ENCODE data around the gene IER3IP1.
"Not testable (repeated sequence)": the region's sequence is repeated elsewhere in the genome, so short reads cannot be mapped to it uniquely, and the experiment has no call there.

The IER3IP1 gene

DNA sequence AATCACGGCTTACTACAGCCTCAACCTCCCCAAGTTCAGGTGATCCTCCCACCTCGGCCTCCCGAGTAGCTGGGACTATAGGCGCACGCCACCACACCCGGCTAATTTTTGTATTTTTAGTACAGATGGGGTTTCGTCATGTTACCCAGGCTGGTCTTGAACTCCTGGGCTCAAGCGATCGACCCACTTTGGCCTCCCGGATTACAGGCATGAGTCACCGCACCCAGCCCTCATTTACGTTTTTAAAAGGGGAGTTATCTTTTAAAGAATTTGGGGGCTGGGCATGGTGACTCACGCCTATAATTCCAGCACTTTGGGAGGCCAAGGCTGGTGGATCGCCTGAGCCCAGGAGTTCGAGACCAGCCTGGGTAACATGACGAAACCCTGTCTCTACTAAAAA, 17.8 kb downstream of the IER3IP1 start:
- DNase-seq (ENCODE audit: low spot score) = not testable (repeated sequence)

DNA sequence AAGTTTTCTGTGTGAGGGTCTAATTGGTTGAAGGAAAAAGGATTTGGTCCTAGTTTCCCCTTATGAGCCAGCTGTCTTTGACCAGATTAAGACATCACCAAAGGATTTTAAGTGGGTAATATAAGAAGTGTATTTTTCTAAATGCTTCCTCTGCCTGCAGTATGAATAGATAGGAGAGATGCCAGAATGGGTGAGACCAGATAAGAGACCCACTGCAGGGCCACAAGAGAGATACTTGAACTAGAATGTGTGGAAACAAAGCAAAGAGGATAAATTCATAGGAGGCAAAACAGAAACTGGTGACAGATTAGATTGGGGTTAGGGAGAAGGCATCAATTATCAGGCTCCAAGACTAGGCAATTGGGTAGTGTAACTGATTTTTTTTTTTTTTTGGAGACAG, 24.7 kb downstream of the IER3IP1 start:
- no peak for DNase-seq (ENCODE audit: low spot score)

DNA sequence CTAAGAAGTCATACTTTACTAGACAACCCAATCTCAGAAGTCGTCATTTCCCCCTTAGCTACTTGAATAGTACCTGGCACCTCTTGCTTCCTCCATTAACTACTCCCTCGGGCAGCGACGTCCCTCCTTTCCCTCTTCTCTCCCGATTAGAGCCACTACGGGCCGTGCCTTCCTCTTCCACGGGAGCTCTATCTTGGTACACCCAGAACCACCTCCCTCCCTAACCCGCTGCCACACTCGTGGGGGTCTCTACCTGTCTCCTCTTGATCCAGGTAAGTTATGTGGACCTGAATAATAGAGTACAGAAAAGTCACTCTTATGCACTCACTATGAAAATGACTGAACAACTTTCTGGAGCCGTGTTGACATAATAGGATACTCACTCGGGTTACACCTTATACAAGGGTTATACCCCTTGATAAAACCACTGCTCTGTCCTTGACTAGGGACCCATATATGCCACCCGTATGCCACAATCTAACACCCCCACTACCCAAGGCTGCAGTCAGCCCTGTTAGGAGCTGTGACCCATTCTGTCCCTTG, 25.3 kb downstream of the IER3IP1 start:
- DNase-seq (ENCODE audit: low spot score) = no peak

DNA sequence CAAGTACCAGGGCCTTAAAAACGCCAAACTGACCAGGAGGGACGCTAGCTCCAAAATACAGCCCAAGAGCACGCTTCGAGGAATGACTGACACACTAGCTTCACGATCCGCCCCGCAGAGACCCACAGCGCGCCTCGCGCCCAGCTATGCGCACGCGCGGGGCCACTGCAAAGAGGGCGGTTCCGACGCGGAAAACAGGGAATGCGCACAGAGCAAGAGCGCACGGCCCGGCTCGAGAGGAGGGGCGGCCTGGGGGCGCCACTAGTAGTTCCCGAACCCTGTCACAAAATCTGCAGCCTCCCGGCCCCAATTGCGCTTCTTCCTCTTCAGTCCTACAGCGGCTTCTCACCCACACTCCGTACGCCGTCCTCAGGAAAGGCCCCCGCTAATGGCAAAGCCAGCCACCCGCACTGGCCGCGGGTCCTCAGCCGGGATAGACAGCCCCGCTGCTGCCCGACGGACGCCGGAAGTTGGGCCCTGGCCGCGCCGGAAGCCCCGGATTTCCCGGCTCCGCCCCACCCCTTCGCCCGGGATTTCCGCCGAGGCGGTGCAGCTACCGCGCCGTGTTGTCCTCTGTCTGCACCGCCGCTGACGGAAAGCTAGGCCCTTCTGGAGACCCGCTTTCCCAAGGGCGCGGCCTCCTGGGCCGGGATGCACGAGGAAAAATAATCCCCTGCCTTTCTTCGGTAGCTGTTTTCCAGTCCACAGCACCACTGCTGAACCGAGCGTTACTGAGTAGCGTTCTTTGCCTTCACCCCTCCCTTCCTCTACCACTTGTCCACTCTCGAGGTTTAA, 25.9 kb downstream of the IER3IP1 start, which contains the start of gene HDHD2:
HDHD2 (minus strand) TSS at position 472 of the 795 bp plus-strand sequence. CDS start 14,061 bp downstream, outside the sequence.
- DNase-seq (ENCODE audit: low spot score) = peak; percentile 82

DNA sequence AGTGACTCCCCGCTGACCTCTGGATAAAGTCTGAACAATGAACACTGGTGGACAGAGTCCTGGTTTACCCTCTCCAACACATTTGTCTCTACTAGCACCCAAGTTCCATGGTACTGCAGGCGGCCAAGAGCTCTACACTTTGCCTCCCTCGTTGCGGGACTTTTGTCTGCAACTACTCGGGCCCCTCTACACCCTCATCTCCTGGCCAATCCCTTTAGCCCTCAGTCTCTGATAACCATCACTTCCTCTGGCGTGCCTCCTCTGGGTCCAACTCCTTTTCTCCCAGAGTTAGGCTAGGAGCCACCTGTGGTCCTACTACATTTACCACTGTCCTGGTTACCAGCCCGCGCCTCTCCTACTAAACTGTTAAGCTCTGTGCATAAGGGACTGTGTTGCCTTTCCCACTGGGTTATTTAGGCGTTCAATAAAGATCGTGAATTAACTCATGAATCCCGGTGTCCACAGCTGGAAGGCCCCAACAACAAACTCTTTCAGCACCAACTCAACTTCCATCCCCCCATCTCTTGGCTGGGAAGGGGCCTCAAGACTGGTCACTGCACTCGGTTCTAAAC, 26.6 kb downstream of the IER3IP1 start:
- peak; percentile 4 for DNase-seq (ENCODE audit: low spot score)

DNA sequence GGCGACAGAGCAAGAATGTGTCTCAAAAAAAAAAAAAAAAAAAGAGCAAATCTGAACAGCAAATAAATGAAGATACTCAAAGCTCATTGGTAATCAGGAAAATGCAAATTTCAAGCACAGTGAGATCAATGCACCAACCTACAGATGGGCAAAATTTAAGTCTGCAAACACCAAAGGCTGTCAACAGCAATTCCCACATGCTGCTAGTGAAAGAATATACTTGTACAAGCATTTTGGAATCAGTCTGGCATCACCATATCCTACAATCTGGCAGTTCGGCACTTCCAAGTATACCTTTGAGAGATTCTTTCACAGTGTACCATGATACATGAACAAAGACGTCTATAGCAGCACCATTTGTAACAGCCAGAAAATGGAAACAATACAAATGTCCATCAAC, 30.0 kb downstream of the IER3IP1 start:
- DNase-seq (ENCODE audit: low spot score) = no peak

DNA sequence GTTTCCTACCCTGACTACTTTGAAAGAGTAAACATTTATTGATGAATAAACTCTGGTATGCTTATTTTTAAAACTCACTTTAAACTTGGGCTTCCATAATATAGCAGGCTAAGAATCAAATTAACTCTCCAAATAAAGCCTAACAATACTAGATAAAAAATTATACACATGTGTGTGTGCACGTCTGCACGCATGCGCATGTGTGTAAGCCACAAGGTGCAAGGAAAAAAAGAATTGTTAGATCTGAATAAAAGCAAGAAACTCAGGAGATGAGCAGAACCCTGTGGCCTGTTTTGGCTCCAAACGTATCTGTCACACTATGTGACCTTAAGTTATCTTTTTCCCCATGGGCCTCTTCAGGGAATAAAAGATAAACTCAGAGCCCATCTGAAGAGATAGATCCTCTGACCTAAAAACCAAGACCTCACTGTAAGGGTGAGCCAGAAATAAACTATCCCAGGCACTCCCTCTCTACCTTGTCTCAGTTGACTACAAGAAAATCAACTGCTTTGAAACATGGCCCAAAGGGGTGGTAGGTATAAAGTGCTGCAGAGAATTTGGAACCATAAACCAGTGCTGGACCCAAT, 32.2 kb downstream of the IER3IP1 start:
- no peak for DNase-seq (ENCODE audit: low spot score)

DNA sequence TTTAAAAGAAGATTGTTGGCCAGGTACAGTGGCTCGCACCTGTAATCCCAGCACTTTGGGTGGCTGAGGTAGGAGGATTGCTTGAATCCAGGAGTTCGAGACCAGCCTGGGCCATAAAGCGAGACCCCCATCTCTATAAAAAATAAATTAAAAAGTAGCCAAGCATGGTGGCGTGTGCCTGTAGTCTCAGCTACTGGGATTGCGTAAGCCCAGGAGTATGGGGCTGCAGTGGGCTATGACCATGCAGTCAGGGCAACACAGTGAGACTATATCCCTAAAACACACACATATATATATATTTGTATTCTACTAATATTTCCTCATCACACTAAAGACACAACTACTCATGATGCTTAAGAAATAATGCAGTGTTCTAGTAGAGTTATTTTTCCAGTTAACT, 33.0 kb downstream of the IER3IP1 start:
- no peak for DNase-seq (ENCODE audit: low spot score)

DNA sequence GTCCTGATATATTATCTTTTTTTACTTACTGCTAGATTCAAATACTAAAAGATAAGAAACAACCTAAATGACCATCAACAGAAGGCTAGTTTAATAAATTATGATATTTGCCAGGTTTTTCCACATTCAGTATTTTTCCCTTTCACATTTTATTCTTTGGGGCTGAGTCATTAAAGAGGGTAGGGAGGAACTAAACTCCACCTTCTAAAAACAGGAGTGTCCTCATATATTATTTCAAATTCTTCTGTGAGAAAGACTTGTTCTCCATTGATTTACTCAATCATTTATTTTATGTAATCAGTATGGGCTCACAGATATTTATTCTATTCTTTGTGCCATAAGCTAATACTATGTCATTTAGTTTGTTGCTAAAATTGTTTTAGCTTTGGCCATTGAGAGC, 34.9 kb downstream of the IER3IP1 start:
- no peak for DNase-seq (ENCODE audit: low spot score)

DNA sequence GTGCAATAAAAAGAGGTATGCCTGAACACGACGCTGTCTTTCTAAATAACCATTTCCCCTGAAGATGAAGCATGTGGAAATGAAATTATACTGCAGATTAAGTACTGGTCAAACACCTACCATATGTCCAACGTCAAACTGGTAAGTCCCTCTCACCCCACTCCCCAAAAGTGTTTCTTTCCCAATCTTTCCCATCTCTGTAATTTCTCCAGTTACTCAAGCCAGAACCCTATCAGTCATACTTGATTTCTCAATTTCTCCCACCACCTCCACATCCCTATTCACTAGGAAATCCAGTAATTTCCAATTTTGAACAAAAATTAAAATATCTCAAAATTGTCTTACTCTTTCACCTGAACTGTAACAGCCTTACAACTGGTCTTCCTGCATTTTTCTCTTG, 55.0 kb downstream of the IER3IP1 start:
- no peak for DNase-seq (ENCODE audit: low spot score)

DNA sequence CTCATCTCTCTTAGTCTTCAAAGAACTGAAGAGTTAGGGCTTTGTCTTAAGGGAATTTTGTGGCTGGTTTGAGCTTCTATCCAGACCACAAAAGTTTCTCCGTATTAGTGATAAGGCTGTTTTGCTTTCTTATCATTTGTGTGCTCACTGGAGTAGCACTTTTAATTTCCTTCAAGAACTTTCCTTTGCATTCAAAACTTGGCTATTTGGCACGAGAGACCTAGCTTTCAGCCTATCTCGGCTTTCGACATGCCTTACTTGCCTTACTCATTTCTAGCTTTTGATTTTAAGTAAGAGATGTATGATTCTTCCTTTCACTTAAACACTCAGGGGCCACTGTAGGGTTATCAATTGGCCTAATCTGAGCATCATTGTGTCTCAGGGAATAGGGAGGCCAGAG, 55.7 kb downstream of the IER3IP1 start:
- DNase-seq (ENCODE audit: low spot score) = no peak

DNA sequence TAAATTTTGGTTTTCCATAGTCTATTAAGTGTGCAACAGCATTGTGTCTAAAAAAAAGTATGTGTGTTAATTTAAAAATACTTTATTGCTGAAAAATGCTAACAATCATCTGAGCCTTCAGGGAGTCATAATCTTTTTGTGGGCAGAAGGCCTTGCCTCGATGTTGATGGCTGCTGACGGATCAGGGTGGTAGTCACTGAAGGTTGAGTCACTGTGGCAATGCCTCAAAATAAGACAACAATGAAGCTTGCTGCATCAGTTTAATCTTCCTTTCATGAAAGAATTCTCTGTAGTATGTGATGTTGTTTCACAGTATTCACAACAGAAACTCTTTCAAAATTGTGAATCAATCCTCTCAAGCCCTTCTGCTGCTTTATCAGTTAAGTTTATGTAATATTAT, 57.2 kb downstream of the IER3IP1 start:
- DNase-seq (ENCODE audit: low spot score) = no peak

DNA sequence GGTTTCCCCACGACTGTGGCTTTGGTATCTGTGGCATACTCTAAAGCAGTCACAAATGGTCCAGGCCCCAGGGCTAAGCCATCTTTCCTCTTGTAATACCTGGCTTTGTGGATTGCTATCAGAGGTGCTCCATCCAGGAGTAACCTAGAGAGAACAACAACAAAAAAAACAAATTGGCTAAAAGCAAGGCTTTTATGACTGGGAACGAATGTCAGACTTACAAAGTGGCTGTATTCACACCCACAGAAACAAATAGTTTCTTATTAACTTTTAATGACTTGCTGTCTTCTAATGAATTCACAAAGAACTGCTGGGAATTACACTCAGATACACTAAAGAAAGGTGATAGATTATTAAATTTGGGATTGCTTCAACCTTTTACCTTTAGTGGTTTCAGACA, 61.0 kb downstream of the IER3IP1 start:
- DNase-seq (ENCODE audit: low spot score) = no peak

DNA sequence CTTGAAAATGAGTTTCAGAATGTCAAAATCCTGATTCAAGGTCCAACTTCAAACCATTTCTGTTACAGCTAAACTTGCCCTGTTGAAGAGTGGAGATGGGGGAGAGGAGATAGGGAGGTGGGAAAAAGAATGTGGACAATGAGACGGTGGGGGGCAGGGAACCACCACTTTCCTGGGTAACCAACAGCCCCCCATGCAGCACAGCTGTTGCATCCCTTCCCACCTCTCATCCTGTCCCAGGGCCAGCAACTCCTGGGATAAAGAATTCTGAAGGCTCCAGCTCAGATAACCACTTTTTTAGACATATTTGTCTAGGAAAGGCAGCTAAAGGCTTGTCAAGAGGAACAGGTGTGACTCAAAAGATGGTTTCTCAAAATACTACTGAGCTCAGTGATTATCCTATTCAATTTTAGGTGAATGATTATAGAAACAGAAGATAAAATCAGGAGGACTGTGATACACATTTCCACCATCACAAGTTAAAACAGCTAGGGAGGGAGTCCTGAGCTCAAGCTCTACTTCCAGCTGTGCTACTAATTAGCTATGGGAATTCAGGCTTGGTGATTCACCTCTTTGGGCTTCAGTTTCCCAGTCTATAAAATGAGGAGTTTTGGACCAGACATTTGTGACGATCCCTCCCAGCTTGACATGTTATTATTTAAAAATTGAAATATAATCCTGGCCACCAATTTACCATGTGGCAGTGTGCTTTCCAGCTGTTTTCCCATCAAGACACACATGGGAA, 62.2 kb downstream of the IER3IP1 start:
- no peak for DNase-seq (ENCODE audit: low spot score)

DNA sequence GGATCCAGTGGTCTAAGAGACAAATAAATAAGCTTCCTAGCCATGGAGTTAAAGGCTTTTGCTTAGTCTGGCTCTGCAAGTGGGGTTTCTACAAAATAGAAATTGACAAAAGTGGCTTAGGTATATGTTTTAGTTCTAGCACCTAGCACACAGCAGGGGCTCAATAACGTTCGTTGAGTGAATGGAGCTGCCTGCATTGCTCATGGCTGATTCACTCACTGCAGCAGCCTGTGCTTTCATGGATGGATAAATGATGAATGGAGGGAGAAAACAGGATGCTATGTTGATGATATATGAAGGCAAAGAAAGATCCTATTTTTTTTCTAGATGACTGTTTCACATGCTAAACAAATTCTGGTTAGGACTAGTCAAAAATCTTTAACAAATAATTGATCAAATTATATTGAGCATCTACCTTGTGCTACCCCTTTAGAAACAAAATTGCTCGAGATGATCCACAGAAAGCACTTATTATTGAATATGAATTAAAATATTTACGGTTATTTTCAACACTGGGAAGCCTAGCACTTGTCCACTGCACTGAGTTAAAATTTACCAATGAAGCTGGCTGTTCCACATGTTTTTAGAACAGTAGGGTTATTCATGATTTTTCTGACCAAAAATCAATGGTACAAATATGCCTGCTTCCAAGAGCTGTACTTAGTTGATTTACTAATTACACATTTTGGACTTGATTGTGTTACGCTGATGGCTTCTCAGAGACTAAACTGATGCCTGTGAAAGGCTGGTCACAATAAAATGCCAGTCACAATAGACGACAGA, 65.5 kb downstream of the IER3IP1 start:
- DNase-seq (ENCODE audit: low spot score) = no peak

DNA sequence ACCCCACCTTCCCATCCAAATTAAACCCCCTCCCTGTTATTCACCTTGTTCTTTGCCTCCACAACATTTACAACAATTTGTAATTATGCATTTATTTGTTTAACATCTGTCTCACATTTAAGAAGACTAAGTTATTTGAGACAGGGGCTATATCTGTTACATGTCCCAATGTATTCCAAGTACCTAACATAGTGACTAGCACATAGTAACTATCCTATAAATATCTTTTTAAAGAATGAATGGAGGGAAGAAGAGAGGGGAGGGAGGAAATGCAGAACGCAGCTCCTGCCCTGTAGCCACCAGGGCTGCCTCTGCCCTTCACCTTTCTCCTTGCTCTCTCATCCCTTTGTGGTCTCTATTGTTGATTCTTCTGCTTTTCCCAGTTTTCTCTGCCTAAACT, 66.4 kb downstream of the IER3IP1 start:
- no peak for DNase-seq (ENCODE audit: low spot score)

DNA sequence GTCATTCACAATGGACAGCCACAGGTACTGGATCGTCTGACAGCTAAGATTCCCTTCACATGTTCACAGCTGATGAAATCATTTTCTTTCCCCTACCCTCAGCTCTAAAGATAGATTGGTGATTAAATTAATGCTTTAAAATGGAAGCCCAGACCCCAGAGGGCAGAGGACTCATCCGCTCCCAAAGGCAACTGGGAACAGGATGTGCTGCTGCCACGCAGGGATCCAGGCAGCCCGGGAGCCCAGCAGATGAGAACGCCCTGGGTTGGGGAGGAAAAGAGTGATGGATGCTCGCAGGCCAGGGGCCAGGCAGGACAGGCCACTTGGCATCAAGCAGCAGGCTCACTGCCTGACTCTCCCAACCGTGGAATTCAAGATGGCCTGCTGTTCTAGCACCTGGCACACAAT, 67.2 kb downstream of the IER3IP1 start:
- DNase-seq (ENCODE audit: low spot score) = no peak

DNA sequence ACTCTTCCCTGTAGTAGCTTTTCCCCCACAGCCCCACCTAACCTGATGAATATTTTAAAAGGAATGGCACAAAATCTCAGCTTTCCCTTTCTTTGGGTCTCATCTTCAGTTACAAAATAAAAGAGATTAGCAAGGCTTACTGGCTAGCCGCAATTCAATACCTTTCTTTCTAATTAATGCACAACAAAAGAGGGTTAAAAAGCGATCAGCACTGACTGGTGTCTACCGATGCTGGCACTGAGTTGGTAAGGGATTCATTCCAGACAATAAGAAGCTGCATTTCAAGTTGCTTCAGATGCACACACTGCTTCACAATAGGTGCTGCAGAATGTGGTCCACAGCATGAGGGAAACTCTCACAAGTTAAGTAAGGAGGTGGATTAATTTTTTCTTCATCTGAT, 67.8 kb downstream of the IER3IP1 start:
- no peak for DNase-seq (ENCODE audit: low spot score)

Data from globus pallidus (tissue), 1 donor.